OCI-LY3 (cell line): Measurements from ENCODE around the gene VTA1.

Experiments
- CTCF ChIP-seq: fragments of 200-600, 300-600 bp; sonication (generic); IDR thresholded peaks from 2 replicates; pipeline ENCODE4 v1.5.1; 2014; ENCODE audit warnings: antibody characterized with exemption, low read length, low read depth
- EZH2phosphoT487 ChIP-seq: fragments of 200-600 bp; shearing (Covaris generic); IDR thresholded peaks from 2 replicates; pipeline ENCODE4 v1.6.1; 2018; ENCODE audit warnings: antibody characterized with exemption, mixed run types, low read depth

DNA sequence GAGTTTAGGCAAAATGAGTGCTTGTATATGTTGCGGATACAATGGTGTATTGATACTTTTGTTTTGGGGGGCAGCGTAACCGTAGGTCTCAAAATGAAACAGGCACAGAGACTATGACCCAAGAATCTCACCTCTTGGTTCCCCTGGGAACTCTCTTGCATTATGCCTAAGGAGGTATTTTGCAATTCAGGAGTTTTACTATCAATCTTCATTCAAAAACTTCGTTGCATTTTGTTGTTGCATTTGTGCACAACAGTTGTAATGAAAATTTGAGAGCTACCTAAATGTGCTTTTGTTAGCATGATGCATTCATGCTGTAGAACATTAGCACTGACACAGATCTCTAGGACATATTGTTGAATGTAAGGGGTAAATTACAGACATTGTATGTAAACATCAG is 18.2 kb downstream of the VTA1 start:
- no peak for TF ChIP-seq CTCF
- TF ChIP-seq EZH2phosphoT487: no peak
